K562 (cell line): ENCODE results near the gene NPDC1. TPM values are rescaled to one million over a fixed set of nuclear protein-coding genes. Genes with fewer than 3 reads are reported as not detected.

ENCODE experiments used
- CHAMP1 ChIP-seq: fragments of 450-650 bp; IDR thresholded peaks from 2 replicates; pipeline ENCODE4 v1.6.1; 2016; ENCODE audit warnings: mild to moderate bottlenecking
- DLX4 ChIP-seq: fragments of 250-450 bp; sonication (Bioruptor Pico); IDR thresholded peaks from 2 replicates; pipeline ENCODE4 v1.6.1; 2021; ENCODE audit warnings: mild to moderate bottlenecking
- LCOR ChIP-seq: sonication (generic); formaldehyde crosslinking; IDR thresholded peaks from 2 replicates; pipeline ENCODE4 v1.8.0; 2022; ENCODE audit warnings: mild to moderate bottlenecking, missing genetic modification reagents
- PBX2 ChIP-seq, 2 experiments: IDR thresholded peaks in 1 of 2; conservative IDR thresholded peaks in 1 of 2; 2 replicates each; pipeline ENCODE4 v1.6.1; 2016; ENCODE audit warnings: low read depth in 2 of 2, mild to moderate bottlenecking in 1 of 2, missing compliant biosample characterization in 1 of 2, missing genetic modification characterization in 1 of 2, moderate library complexity in 1 of 2
- PCBP2 ChIP-seq: fragments of 200-400 bp; formaldehyde crosslinking; IDR thresholded peaks from 2 replicates; pipeline ENCODE4 v1.6.1; 2018; ENCODE audit warnings: low read length, low read depth, mild to moderate bottlenecking, moderate library complexity; ENCODE audit not compliant: poor library complexity, severe bottlenecking
- TEAD4 ChIP-seq, 2 experiments: sonication (generic) in 1 of 2; formaldehyde crosslinking in 1 of 2; IDR thresholded peaks; 2 replicates each; pipeline versions ENCODE4 v1.6.1 to v1.8.0; 2012 to 2022; ENCODE audit warnings: borderline replicate concordance in 1 of 2, inconsistent platforms in 1 of 2, low read length in 1 of 2, mild to moderate bottlenecking in 1 of 2, missing genetic modification reagents in 1 of 2
- U2AF1 ChIP-seq: fragments of 200-400 bp; formaldehyde crosslinking; optimal IDR thresholded peaks from 2 replicates; pipeline ENCODE3; 2017; ENCODE audit warnings: mild to moderate bottlenecking, low read depth, low read length, moderate library complexity
- ZBTB5 ChIP-seq: fragments of 450-650 bp; IDR thresholded peaks from 2 replicates; pipeline ENCODE4 v1.6.1; 2017; ENCODE audit warnings: antibody characterized with exemption
- ZNF253 ChIP-seq: fragments of 250-450 bp; sonication (Bioruptor Pico); conservative IDR thresholded peaks from 2 replicates; pipeline ENCODE4 v1.6.1; 2021; ENCODE audit warnings: mild to moderate bottlenecking
- ZNF311 ChIP-seq: fragments of 250-450 bp; sonication (Bioruptor Pico); IDR thresholded peaks from 2 replicates; pipeline ENCODE4 v1.4.0; 2020; ENCODE audit warnings: mild to moderate bottlenecking, moderate library complexity
- ZNF512 ChIP-seq: IDR thresholded peaks from 2 replicates; pipeline ENCODE4 v1.6.1; 2016; ENCODE audit warnings: missing genetic modification characterization, missing compliant biosample characterization
- polyA plus RNA-seq, 8 experiments: library from polyadenylated mRNA; depleted of rRNA in 4 of 8; stranded (reverse) in 5 of 8; unstranded in 3 of 8; fragments of >200 nt; fragmentation: Nextera tagmentation in 2 of 8; fragmentation: Illumina TruSeq in 1 of 8; extraction: Ambion mirVana in 2 of 8; extraction: Trizol in 1 of 8; gene quantifications; 2 replicates each; pipeline versions ENCODE4 v1.2.1 to v1.2.3, GENCODE V29; 2011 to 2014; ENCODE audit warnings: inconsistent platforms in 1 of 8, missing spikeins in 1 of 8
- total RNA-seq, 7 experiments: library from RNA; depleted of rRNA in 6 of 7; stranded (reverse); fragments of >200 nt in 6 of 7; fragmentation: Illumina TruSeq in 2 of 7; extraction: Trizol in 2 of 7; gene quantifications; 2 replicates each; pipeline versions ENCODE4 v1.2.1 to v1.2.3, GENCODE V29; 2011 to 2021; ENCODE audit warnings: low replicate concordance in 1 of 7

Gene NPDC1
- total and polyA plus RNA-seq, 9 of the 15 experiments (the other 6 are each of a cell fraction or from before 2014, with no cell fraction given): 0.06 to 2.1 (median 0.53) TPM; not detected in 3

GRCh38 chr9:137086531-137087408 is 40.8 kb upstream of the NPDC1 start, which contains the start of gene MAN1B1 (continued):
- TF ChIP-seq ZNF311 (CRISPR knock-in tag) (no peak), ZNF512 (tag) (no peak), DLX4 (no peak), LCOR (CRISPR knock-in tag) (0 out of 2 replicates have a peak, but pooled peaks have one; percentile 14), ZBTB5 (no peak), TEAD4 (IDR thresholded peaks at IDR 0.05; ENCODE audit: low read length) (no peak), TEAD4 (CRISPR knock-in tag; IDR thresholded peaks at IDR 0.05; ENCODE audit: borderline replicate concordance) (peak; percentile 47; the same call in 1 of the 2 replicates), PBX2 (CRISPR knock-in tag; IDR thresholded peaks at IDR 0.05; ENCODE audit: low read depth) (peak; percentile 59), PBX2 (tag; conservative IDR thresholded peaks at IDR 0.05; ENCODE audit: low read depth) (no peak), CHAMP1 (no peak), ZNF253 (CRISPR knock-in tag) (no peak), U2AF1 (peak; percentile 70), PCBP2 (no peak)
